GM13977 (cell line): ENCODE data around the gene SCP2.
A peak's percentile ranks its signal among the peaks of the same experiment; 100 is the strongest.

Source experiments
- DNase-seq: peaks from one replicate; pipeline ENCODE4 v3.0.0; 2012; ENCODE audit warnings: low spot score
- in situ Hi-C: fragments of 300-500 bp; cut with MboI; formaldehyde crosslinking; loops from one replicate; pipeline ENCODE4 v1.12.0; 2022; ENCODE audit warnings: low sequenced_read_pairs, low pct_unique_long_range_greater_than_20kb, mixed read lengths, inconsistent platforms; ENCODE audit not compliant: unreplicated experiment
- TF ChIP-seq, protein P1 (sequence below): IDR thresholded peaks from 2 replicates; pipeline ENCODE4 v1.5.1; 2012; ENCODE audit warnings: mild to moderate bottlenecking, control low read depth; ENCODE audit not compliant: insufficient read depth; ENCODE audit errors: extremely low read depth, missing control alignments

SCP2 gene

GRCh38 chr1:53062708-53063591, 135.9 kb downstream of the SCP2 start:
- in situ Hi-C loops = no loop called here
- TF ChIP-seq, protein P1, sequence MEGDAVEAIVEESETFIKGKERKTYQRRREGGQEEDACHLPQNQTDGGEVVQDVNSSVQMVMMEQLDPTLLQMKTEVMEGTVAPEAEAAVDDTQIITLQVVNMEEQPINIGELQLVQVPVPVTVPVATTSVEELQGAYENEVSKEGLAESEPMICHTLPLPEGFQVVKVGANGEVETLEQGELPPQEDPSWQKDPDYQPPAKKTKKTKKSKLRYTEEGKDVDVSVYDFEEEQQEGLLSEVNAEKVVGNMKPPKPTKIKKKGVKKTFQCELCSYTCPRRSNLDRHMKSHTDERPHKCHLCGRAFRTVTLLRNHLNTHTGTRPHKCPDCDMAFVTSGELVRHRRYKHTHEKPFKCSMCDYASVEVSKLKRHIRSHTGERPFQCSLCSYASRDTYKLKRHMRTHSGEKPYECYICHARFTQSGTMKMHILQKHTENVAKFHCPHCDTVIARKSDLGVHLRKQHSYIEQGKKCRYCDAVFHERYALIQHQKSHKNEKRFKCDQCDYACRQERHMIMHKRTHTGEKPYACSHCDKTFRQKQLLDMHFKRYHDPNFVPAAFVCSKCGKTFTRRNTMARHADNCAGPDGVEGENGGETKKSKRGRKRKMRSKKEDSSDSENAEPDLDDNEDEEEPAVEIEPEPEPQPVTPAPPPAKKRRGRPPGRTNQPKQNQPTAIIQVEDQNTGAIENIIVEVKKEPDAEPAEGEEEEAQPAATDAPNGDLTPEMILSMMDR = no peak
- DNase-seq = no peak

GRCh38 chr1:53063744-53064515, 136.9 kb downstream of the SCP2 start:
- DNase-seq = no peak
- in situ Hi-C loops = no loop called here
- TF ChIP-seq, protein P1 = no peak

DNA sequence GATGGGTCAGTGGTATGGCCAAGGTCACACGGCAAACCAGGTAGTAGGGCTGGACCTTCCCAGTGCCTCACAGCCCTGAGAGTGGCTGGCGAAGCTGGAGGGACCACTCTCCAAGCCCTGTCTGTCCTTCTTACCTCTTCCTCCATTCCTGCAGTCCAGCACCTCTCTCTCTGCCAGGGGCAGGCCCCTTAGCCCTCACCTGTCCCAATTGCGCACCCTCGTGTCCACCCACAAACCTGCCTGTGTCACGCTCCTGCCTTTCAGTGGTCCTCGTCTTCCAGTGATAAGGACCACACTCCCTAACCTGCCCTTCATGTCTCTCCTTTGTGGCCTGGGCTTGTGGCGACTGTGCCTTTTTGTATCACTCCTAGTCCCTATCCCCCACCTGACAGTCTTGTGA, 138.3 kb downstream of the SCP2 start:
- in situ Hi-C loops = no loop called here
- TF ChIP-seq, protein P1 = no peak
- peak; percentile 13 for DNase-seq

GRCh38 chr1:53066488-53066887, 139.4 kb downstream of the SCP2 start:
- peak; percentile 3 for DNase-seq
- in situ Hi-C loops = no loop called here
- TF ChIP-seq, protein P1 = no peak

- in situ Hi-C loops = no loop called here
- DNase-seq = peak; percentile 10
- TF ChIP-seq, protein P1 = no peak
Measured at GRCh38 chr1:53066891-53067738, 140.0 kb downstream of the SCP2 start.

GRCh38 chr1:53067886-53068285, 140.8 kb downstream of the SCP2 start:
- no peak for DNase-seq
- in situ Hi-C loops = no loop called here
- TF ChIP-seq, protein P1 = no peak
